NCI-H1092 (cell line): Measurements from ENCODE around the gene GPR146.

Source experiments
- DNase-seq: peaks from one replicate; lab custom pipeline; 2025; lab: John Stamatoyannopoulos, UW

The GPR146 gene

GRCh38 chr7:1092806-1093501, 48.6 kb downstream of the GPR146 start:
- DNase-seq = no peak

DNA sequence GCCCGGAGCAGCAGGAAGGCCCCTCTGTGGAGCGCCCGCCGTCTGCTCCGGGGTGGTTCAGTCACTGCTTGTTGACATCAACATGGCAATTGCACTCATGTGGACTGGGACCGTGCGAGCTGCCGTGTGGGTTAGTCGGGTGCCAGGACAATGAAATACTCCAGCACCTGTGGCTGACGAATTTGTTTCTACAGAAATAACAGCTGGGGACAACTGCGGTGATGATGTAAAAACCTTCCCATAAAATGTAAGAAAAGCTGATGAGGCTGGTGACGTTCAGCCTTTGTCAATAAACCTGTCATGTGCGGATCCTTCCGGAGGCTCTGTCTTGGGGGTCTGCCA, 49.1 kb downstream of the GPR146 start:
- DNase-seq = no peak

DNA sequence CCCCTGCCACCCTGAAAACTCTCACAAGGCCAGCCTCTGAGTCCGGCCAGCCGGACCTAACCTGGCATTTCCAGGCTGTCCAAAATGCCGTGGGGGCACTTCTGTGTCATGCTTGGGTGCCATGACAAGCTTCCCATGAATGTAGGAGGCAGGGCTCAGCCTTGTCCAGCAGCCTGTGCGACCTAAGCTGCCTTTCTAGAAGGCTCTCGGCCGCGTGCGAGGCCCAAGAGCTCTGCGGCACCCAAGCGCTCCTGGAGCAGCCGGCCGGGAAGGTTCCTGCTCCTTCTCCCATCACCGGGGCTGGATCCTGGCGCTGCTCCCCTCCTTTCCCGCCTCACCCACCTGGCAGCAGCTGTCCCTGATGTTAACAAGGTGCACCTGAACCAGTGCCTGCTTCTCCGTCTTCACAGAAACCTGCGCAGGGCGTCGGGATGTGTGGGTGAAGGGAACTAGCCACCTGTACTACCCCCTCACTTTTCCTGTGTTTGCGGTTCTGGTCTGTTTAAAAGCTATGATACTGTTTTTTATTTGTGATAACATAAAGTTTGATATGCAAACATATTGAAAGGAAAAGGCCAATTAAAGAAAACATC, 49.7 kb downstream of the GPR146 start:
- no peak for DNase-seq

- no peak for DNase-seq
Observed at GRCh38 chr7:1094870-1095269, 50.5 kb downstream of the GPR146 start.

DNA sequence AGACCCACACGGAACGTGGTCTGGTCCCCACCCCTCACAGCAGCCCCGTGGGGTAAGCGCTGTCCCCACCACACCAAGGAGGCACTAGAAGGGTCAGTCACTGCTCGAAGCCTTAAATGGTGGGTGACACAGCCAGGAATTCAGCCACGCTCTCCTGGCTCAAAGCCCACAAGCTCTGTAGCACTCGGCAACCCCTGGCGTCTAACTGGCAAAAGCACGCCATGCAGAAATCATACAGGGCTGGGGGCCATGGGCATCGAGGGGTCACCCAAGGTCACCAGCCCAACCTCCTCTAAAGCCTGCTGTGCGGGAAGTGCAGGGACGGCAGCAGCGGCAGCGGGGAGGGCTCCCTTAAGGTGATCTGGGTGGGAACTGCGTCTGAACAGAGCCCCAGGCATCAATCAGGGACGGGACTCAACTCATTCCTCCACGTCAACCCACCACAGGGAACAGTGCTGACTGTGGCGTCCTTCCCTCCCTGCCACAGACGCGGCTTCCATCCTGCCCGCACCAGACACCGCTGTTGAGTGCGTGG, 51.3 kb downstream of the GPR146 start:
- no peak for DNase-seq

- DNase-seq = peak; percentile 56
Observed at GRCh38 chr7:1096156-1097119, 52.1 kb downstream of the GPR146 start.

- DNase-seq = no peak
Observed at GRCh38 chr7:1097120-1097504, 52.8 kb downstream of the GPR146 start.

DNA sequence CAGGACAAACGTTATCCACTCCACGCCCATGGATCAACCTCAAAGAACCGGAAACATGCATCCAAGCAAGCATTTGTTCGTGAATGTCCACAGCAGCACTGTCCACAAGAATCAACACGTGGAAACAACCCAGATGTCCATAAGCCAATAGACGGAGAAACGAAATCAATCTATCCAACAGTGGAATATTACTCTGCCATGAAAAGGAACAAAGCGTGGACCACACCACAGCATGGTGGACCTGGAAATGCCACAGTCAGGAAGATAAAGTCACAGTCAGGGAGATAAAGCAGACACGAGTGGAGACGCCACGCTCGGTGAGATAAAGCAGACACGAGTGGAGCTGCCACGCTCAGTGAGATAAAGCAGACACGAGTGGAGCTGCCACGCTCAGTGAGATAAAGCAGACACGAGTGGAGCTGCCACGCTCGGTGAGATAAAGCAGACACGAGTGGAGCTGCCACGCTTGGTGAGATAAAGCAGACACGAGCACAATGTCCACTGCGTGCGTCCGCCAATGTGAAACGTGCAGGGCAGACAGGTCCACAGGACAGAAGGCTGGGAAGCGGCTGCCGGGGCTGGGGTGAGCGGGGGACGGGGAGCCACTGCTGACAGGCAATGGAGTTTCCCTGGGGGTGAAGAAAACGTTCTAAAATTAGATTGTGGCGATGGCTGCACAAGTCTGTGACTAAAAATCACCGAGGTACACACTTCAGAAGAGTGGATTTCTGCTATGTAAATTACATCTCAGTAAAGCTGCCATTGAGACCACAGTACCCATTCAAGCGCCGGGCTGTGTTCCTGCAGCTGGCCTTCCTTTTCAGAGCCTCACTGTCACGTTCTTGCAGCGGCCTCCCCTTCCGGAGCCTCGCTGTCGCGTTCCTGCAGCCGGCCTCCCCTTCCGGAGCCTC, 54.2 kb downstream of the GPR146 start:
- no peak for DNase-seq

DNA sequence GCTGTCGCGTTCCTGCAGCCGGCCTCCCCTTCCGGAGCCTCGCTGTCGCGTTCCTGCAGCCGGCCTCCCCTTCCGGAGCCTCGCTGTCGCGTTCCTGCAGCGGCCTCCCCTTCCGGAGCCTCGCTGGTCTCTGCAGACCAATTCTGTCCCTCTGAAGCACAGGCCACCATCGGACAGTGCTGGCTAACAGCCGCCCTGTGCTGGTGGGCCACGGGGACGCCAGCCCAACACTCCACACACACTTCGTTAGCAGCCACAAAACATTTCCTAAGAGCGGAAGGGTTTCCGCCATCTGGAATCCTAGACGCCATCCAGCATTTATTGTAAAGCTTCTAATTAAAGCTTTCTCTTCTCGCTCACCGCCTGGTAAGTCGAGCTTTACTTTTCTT, 54.8 kb downstream of the GPR146 start:
- DNase-seq = no peak

GRCh38 chr7:1099637-1100036, 55.3 kb downstream of the GPR146 start:
- DNase-seq = no peak

- DNase-seq = no peak
Observed at GRCh38 chr7:1100386-1100785, 56.0 kb downstream of the GPR146 start.

- no peak for DNase-seq
Observed at GRCh38 chr7:1100834-1101562, 56.7 kb downstream of the GPR146 start.

DNA sequence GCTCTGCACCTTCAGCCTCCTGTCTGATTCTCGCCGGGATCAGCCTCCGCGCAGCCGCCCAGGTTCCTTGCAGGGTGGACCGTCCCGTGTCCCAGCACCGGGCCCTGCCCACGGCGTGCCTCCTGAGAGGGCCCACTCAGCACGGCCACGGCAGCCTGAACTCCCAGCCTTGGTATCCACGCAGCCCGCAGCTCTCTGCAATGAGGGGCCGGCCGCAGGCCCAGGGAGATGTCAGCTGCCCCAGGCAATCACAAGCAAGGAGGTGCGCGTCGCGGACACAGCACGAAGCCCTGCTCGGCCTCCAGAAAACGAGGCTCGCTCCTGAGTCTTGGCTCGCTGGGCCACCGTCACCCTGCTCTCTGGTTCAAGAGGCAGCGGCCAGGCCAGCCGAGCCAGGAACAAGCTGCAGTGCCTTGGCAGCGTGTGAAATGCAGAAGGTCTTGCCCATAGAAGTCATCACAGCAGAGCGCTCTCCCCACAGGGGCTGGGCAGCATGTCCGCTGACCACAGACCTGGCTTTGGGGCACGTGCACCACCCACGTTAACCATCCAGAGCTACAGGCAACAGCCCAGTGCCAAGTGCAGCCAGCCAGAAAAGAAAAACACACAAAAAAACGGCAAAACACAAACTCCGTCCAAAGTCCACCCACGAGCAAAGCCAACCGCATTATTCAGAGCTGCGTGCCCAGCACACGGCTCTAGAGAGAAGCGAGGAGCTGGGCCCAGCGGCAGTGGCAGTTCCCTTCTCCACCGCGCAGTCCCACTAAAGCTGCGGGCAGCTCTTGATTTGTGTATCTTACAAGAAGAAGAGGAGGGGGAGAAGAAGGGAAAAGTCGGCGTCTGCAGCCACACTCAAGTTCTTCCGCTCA, 57.5 kb downstream of the GPR146 start:
- no peak for DNase-seq

GRCh38 chr7:1103009-1103788, 58.9 kb downstream of the GPR146 start:
- DNase-seq = no peak

DNA sequence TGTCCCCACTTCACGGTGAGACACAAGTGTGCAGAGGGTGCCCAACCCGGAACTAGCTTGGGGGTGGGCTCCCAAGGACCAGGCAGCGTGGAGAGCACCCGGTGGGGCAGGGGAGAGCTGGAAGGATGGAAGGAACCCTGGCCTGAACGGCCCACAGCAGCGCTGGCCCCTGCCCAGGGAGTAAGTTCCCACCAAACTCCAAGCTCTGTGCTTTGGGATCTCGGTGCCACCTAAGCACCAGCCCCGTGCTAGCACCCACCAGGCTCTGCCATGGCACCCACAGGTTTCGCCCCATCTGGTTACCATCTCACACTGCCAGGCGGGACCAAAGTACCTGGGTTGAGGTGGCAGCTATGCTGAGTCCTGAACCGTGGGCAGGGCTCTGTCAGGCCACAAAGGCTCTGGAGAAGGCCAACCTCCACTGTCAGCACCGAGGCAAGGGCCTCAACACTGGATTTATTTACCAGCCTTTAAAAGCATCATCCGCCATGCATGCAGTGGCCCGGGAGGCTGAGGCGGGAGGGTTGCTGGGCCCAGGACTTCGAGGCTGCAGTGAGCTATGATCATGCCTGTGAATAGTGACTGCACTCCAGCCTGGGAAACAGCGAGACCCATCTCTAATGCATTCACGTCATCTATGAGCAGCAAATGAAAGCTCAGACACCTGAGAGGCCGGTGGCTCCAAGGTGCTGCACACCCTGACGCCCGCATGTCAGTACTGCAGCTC, 59.6 kb downstream of the GPR146 start:
- DNase-seq = no peak

DNA sequence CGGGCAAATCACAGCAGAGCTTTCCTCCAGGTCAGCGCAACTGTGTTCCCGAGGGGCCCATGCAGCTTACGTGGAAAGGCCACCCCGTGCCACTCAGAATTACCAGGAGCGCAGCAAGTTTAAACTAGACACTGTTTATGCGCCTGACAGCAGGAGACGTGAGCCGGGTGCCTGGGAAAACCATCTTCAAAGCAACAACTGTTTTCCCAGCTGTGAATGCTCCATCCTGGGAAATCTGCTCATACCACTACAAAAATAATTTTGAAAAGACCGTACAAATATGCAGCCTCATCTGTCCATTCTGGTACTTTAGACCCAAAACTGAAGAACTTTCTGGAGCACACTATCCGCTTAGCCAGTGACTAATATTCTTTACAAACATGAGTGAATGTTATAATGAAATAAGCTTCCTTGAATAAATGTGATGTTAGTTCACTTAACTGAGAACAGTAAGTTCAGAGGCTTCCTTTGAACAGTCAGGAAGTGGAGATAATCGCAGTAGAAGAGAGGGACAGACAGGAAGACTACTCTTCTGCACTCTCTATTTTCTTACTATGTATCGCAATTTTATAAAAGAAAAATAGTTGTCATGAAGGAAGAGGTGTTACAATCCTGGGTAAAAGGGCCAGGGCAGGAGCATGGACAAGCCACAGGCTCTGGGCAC, 60.3 kb downstream of the GPR146 start:
- no peak for DNase-seq

DNA sequence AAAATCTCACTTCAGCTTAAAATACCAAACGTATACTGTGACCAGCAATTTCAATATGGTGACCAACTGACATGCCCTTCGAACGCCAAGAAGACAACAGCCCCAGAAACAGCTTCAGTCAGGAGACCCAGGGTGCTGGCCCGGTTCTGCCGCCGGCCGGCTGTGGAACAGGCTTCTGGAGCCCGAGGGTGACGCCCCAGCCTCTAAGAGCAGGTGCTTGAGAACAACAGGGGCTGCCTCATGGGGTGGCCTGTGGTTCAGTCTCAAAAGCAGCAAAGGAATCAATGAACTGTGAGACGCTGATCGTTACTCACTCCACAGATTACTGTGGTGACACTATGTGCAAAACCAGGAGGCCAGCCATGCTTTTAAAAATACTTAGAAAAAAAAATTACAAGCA, 60.8 kb downstream of the GPR146 start:
- no peak for DNase-seq
